ENCODE results near the gene STXBP5. TPM values are rescaled to one million over a fixed set of nuclear protein-coding genes. Genes with fewer than 3 reads are reported as not detected.

Gene STXBP5
- polyA plus RNA-seq, 1 donor (not counting 4 experiments of a cell fraction or from before 2014, with no cell fraction given): 19.4 TPM

GRCh38 chr6:147202516-147203310, 1.5 kb upstream of the STXBP5 start:
- Histone ChIP-seq H3K36me3 (ENCODE audit: control insufficient read depth in 2 of 2, extremely low read depth in 1 of 2, insufficient read depth in 2 of 2, low read length in 2 of 2) (no peaks in the 10 kb centered on the region), H3K4me3 (ENCODE audit: control insufficient read depth in 2 of 3, extremely low read depth in 1 of 3, insufficient read depth in 2 of 3, low read depth in 1 of 3, low read length in 3 of 3) (peak overlapping the region; percentile 77 to 92 (median 80)), H2AFZ (ENCODE audit: control insufficient read depth, low read length) (peak overlapping the region; percentile 91), H3K9ac (ENCODE audit: control insufficient read depth, extremely low read depth, insufficient read depth, low read length) (peak overlapping the region; percentile 89), H3K27me3 (ENCODE audit: control insufficient read depth, extremely low read depth, insufficient read depth, low read length) (no peaks in the 10 kb centered on the region), H3K9me3 (ENCODE audit: control insufficient read depth, low read depth, low read length) (no peaks in the 10 kb centered on the region), H3K9me1 (ENCODE audit: control insufficient read depth, extremely low read depth, insufficient read depth, low read length) (no peaks in the 10 kb centered on the region), H3K27ac (ENCODE audit: control insufficient read depth, insufficient read depth, low read length) (peak overlapping the region; percentile 73), H3K4me1 (ENCODE audit: control insufficient read depth, extremely low read depth, insufficient read depth, low read length) (peaks cover 4% of the 10 kb centered on the region), H3K79me2 (ENCODE audit: control insufficient read depth, insufficient read depth, low read length) (peaks cover 36% of the 10 kb centered on the region), H4K20me1 (ENCODE audit: control insufficient read depth, extremely low read depth, insufficient read depth, low read length) (no peaks in the 10 kb centered on the region), H3K4me2 (ENCODE audit: control insufficient read depth, extremely low read depth, insufficient read depth, low read depth, low read length) (peak overlapping the region; percentile 83)
- FAIRE-seq (no peak), DNase-seq (ENCODE audit: low read depth, low spot score) (peak; percentile 52)
- dilution Hi-C loops (cut with MboI; ENCODE audit: extremely low pct_ligation_motif_present, low sequenced_read_pairs): no loop called here
- no peak for TF ChIP-seq EZH2 (IDR thresholded peaks at IDR 0.05; ENCODE audit: low read length)
- TF ChIP-seq CTCF (optimal IDR thresholded peaks at IDR 0.05 in 1 of 3, IDR thresholded peaks at IDR 0.05 in 1 of 3, conservative IDR thresholded peaks at IDR 0.05 in 1 of 3; ENCODE audit: extremely low read depth in 1 of 3, insufficient read depth in 2 of 3, low read length in 3 of 3): no peak

GRCh38 chr6:147203311-147204059, 732 bp upstream of the STXBP5 start:
- Histone ChIP-seq H3K9ac (ENCODE audit: control insufficient read depth, extremely low read depth, insufficient read depth, low read length) (peak overlapping the region; percentile 89), H4K20me1 (ENCODE audit: control insufficient read depth, extremely low read depth, insufficient read depth, low read length) (no peaks in the 10 kb centered on the region), H3K4me2 (ENCODE audit: control insufficient read depth, extremely low read depth, insufficient read depth, low read depth, low read length) (peak overlapping the region; percentile 83), H3K27ac (ENCODE audit: control insufficient read depth, insufficient read depth, low read length) (peak overlapping the region; percentile 73), H3K79me2 (ENCODE audit: control insufficient read depth, insufficient read depth, low read length) (peaks cover 43% of the 10 kb centered on the region), H3K9me1 (ENCODE audit: control insufficient read depth, extremely low read depth, insufficient read depth, low read length) (no peaks in the 10 kb centered on the region), H3K9me3 (ENCODE audit: control insufficient read depth, low read depth, low read length) (no peaks in the 10 kb centered on the region), H3K36me3 (ENCODE audit: control insufficient read depth in 2 of 2, extremely low read depth in 1 of 2, insufficient read depth in 2 of 2, low read length in 2 of 2) (no peaks in the 10 kb centered on the region), H3K27me3 (ENCODE audit: control insufficient read depth, extremely low read depth, insufficient read depth, low read length) (no peaks in the 10 kb centered on the region), H2AFZ (ENCODE audit: control insufficient read depth, low read length) (peak overlapping the region; percentile 91), H3K4me1 (ENCODE audit: control insufficient read depth, extremely low read depth, insufficient read depth, low read length) (peaks cover 12% of the 10 kb centered on the region), H3K4me3 (ENCODE audit: control insufficient read depth in 2 of 3, extremely low read depth in 1 of 3, insufficient read depth in 2 of 3, low read depth in 1 of 3, low read length in 3 of 3) (peak overlapping the region; percentile 77 to 92 (median 80))
- FAIRE-seq: no peak
- TF ChIP-seq CTCF (optimal IDR thresholded peaks at IDR 0.05 in 1 of 3, IDR thresholded peaks at IDR 0.05 in 1 of 3, conservative IDR thresholded peaks at IDR 0.05 in 1 of 3; ENCODE audit: extremely low read depth in 1 of 3, insufficient read depth in 2 of 3, low read length in 3 of 3) (no peak), EZH2 (IDR thresholded peaks at IDR 0.05; ENCODE audit: low read length) (no peak)
- DNase-seq (ENCODE audit: low read depth, low spot score): no peak
- dilution Hi-C loops (cut with MboI; ENCODE audit: extremely low pct_ligation_motif_present, low sequenced_read_pairs): no loop called here
